ENCODE results near the gene PPIL3.

DNA sequence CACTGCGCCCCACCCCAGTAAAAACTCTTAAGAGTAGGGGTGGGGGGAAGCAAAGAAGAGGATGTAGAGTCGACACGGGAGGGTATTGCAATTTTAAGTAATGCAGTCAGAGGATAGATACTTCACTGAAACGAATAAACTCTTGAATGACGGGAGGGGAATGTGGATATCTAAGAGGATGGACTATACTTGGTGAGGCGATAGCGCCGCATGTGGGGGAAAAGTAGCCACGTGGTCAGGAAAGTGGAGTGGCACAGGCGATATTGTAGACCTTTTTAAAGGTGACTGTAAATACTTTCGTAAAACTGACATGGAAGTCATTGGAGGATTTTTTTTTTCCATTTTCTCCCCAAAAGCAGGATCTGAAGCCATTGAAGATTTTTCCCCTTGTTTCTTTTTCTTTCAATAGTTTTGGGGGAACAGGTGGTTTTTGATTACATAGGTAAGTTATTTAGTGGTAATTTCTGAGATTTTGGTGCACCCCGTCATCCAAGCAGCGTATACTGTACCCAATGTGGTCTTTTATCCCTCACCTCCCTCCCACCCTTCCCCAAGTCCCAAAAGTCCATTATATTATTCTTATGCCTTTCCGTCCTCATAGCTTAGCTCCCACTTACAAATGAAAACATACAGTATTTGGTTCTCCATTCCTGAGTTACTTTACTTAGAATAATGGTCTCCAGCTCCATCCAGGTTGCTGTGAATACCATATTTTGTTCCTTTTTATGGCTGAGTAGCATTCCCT lies 38.2 kb downstream of the PPIL3 start:
- TF ChIP-seq CTCF (IDR thresholded peaks at IDR 0.05) (no peak), EZH2 (IDR thresholded peaks at IDR 0.05; ENCODE audit: borderline replicate concordance, insufficient read depth, low read depth, low read length, poor library complexity, severe bottlenecking) (no peak)

All from B cell (primary cell).